GM19240 (cell line): Measurements from ENCODE around the gene RPL22.

Source experiments
- DNase-seq: peaks from one replicate; pipeline ENCODE4 v3.0.0; 2011; ENCODE audit warnings: low spot score; ENCODE audit not compliant: insufficient read length

RPL22 gene

GRCh38 chr1:6205849-6206519 is 6.6 kb upstream of the RPL22 start, which contains the start of gene RNF207:
TSS of gene RNF207 (plus strand) at chr1:6206119. CDS start at chr1:6206536, 417 bp downstream.
- peak; percentile 60 for DNase-seq

- no peak for DNase-seq
Observed at GRCh38 chr1:6202256-6202655, 2.9 kb upstream of the RPL22 start.

GRCh38 chr1:6200188-6200809 is 904 bp upstream of the RPL22 start:
- no peak for DNase-seq

DNA sequence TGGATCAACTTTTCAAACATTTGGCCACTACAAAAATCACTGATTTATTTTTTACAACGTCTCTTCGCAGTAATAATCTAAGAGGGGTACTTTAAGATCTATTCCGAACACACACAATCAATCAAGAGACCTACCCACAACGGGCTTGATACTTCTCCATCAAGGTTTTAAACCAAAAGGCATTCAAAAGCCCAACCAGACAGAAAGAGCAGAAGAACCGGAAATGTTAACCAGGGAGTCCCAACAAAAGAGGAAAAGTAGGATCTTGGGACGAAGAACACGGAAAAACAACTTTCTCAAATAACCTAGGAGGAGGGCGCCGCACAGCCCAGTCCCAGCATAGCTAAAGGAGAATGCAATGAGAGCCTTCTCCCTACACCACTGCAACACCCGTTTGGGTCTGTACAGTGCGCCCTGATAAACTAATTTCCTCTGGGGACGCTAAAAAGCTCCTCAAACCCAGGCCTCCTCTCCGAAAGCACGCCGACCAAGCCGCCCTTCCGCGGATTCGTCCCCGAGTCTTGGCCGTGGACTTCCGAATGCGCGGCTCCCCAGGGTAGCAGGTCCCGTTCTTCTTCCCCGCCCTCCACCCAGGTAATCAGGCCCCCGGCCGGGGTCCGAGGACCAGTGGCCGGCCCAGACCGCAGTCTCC is 623 bp downstream of the RPL22 start:
- no peak for DNase-seq

- no peak for DNase-seq
Observed at GRCh38 chr1:6197746-6198427, 1.5 kb downstream of the RPL22 start.

- DNase-seq, result no peak
Observed at GRCh38 chr1:6191968-6192367, 7.4 kb downstream of the RPL22 start.

DNA sequence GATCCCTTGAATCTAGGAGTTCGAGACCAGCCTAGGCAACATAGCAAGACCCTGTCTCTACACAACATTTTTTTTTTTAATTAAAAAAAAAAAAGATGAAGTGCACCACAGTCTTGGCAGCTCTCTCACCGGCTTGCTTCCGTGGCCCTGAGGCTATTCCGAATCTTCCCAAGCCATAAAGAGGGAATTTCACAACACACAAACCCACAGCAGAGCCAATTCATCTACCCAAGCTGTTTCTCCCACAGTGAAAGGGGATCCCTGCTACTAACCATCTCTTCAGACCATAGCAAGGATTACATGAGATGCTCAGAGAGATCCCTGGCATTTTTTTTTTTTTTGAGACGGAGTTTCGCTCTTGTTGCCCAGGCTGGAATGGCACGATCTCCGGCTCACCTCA is 10.9 kb downstream of the RPL22 start:
- no peak for DNase-seq

GRCh38 chr1:6185635-6186382 is 13.6 kb downstream of the RPL22 start:
- no peak for DNase-seq

GRCh38 chr1:6185151-6185550 is 14.2 kb downstream of the RPL22 start:
- DNase-seq, result no peak

GRCh38 chr1:6184083-6184783 is 15.2 kb downstream of the RPL22 start:
- no peak for DNase-seq

GRCh38 chr1:6183520-6183989 is 15.8 kb downstream of the RPL22 start:
- DNase-seq, result no peak

DNA sequence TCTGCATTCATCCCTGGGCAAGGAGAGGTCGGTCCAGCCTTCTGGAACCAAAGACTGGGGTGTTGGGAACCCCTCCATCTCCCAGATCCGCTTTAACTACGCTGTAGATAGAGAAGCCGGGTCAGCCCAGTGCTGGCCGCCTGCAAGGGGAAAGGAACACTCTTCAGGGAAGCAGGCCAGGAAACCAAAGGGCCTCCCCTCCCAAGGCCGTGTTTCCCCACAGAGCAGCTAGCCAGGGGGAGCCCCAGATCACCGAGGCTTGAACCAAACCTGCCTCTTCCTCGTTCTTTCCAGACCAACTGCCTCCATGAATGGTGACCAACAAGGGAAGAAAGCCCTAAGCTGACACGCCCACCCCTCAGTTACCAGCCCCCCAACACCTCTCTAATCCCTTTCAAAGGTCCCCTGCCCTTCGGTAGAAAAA is 18.0 kb downstream of the RPL22 start:
- DNase-seq, result peak; percentile 2

- peak; percentile 3 for DNase-seq
Observed at GRCh38 chr1:6180707-6181311, 18.6 kb downstream of the RPL22 start.

GRCh38 chr1:6180268-6180706 is 19.1 kb downstream of the RPL22 start, which contains the start of gene CHD5:
TSS of gene CHD5 (minus strand) at chr1:6180321. CDS start at chr1:6180023, 298 bp downstream.
- peak; percentile 10 for DNase-seq

- DNase-seq, result no peak
Observed at GRCh38 chr1:6179564-6180175, 19.7 kb downstream of the RPL22 start.

DNA sequence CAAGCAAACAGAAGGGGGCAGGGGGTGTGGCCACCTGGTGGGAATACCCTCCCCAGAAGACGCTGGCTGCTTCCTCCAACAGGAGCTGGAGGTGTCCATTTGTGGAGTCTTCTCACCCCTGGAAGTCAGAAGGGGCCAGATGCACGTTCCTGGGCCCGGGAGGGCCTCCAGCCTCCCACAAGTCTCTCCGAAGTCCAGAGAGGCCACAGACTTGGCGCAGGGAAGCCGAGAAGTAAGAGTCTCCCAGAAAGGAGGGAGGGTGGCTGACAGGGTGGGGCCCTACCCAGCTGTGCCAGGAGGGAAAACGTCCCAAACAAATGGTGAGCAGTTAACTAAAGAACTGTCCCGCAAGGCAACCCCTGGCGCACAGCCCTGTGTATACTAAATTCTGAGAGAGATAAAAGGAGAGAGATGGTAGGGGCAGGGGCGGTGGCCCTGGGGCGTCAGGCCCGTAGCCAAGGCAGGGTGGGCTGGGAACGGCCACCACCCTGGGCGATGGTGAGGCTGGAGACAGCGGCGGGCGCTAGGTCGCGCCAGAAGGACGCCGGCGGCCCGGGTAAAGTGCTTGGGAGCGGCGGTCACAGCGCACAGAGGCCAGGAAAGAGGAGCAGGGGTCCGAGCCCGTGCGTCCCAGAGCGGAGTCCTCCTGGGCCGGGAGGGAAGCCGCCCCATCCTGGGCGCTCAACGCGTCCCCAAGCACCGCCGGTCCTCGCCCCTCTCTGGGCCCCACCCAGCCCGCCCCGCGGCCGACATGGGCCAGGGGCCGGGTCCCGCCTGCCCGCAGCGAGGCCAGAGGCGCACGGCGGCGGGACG is 20.4 kb downstream of the RPL22 start:
- DNase-seq, result peak; percentile 2

DNA sequence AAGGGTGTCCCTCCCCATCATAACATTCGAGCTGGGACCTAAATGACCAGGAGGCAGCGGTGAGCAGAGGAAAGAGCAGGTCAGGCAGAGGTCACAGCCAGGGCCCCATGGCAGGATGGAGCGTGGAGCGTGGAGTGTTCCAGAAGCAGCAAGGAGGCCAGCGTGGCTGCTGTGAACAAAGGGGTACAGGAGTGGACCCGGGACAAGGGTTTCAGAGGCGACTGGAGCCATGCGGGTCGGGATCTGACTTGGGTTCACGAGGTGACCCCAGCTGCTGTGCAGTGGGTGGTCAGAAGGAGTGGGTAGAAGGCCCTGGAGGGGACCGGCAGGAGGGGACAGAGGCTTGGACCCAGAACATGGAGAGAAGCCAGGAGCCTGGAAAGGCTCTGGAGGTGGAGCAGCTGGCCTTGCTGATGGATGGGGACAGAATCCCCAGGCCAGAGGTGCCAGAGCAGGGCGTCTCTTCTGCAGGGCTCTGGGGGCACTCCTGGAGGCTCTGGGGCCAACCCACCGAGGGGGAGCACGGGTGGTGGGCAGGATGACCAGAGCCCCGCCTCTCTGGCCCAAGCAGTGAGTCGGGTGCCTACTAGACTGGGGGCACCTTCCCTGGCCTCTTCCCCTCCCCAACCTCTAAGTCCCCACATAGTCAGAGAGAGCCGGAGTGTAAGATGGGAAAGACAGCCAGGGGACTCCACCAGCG is 21.6 kb downstream of the RPL22 start:
- DNase-seq, result peak; percentile 1

DNA sequence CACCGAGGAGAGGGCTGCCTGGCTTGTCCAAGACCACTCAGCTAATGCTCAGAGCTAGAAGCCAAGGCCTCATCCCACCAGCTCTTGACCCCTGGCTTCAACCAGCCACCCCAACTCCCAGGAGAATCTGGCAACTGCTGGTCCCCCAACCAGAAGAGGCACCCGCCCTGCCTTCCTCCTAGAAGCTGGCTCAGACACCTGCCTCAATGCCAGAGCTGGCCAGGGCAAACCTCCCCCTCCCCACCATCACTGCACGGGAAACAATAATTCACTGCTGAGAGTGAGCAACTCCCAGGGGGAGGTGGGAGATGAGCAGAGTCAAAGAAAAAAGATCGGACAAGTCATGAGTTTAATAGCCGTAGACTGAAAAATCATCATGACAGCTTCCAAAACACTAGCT is 22.6 kb downstream of the RPL22 start:
- DNase-seq, result no peak
